Vagina (tissue), 2 donors: ENCODE results near the gene LRRC75B. TPM values are rescaled to one million over a fixed set of nuclear protein-coding genes. Genes with fewer than 3 reads are reported as not detected.

ENCODE experiments used
- DNase-seq, 2 donors: peaks; one replicate each; pipeline ENCODE4 v3.0.0-alpha.2; 2017; ENCODE audit errors: extremely low spot score in 2 of 2
- H3K27ac ChIP-seq: fragments of 200-600 bp; sonication (generic); one replicate; pipeline ENCODE4 v1.5.1; 2019
- H3K27me3 ChIP-seq: fragments of 200-600 bp; sonication (generic); one replicate; pipeline ENCODE4 v1.5.1; 2019
- H3K36me3 ChIP-seq, 2 donors: fragments of 200-600 bp; sonication (generic); one replicate each; pipeline ENCODE4 v1.5.1; 2017 to 2019
- H3K4me1 ChIP-seq: fragments of 200-600 bp; sonication (generic); one replicate; pipeline ENCODE4 v1.5.1; 2019
- H3K4me3 ChIP-seq, 2 donors: fragments of 200-600 bp; sonication (generic); 1 replicate in 1 of 2; 2 replicates in 1 of 2; pipeline ENCODE4 v1.5.1; 2016 to 2019
- H3K9me3 ChIP-seq: fragments of 200-600 bp; sonication (generic); one replicate; pipeline ENCODE4 v1.5.1; 2019
- CTCF ChIP-seq, 3 experiments: fragments of 450-650 bp in 2 of 3; fragments of 200-600 bp in 1 of 3; sonication (generic) in 1 of 3; IDR thresholded peaks; one replicate each; pipeline ENCODE4 v1.5.1; 2017 to 2019; ENCODE audit warnings: antibody characterized with exemption in 3 of 3, mild to moderate bottlenecking in 2 of 3, moderate library complexity in 2 of 3
- POLR2A ChIP-seq, 2 donors: fragments of 450-650 bp; IDR thresholded peaks; one replicate each; pipeline ENCODE4 v1.6.1; 2017; ENCODE audit warnings: antibody characterized with exemption in 2 of 2, mild to moderate bottlenecking in 2 of 2, moderate library complexity in 2 of 2
- POLR2AphosphoS5 ChIP-seq, 2 donors: sonication (generic); formaldehyde crosslinking; IDR thresholded peaks; one replicate each; pipeline ENCODE4 v1.9.0; 2017; ENCODE audit warnings: antibody characterized with exemption in 2 of 2, mild to moderate bottlenecking in 2 of 2, low read depth in 1 of 2; ENCODE audit not compliant: insufficient read depth in 1 of 2
- intact Hi-C: fragments of 100-400 bp; cut with DNase I; formaldehyde crosslinking; loops from one replicate; pipeline ENCODE4 v1.15.1; 2023
- total RNA-seq: library from RNA; depleted of rRNA; stranded (reverse); fragments of >200 nt; gene quantifications from one replicate; pipeline ENCODE4 v1.2.3, GENCODE V29; 2016

Gene LRRC75B
- total RNA-seq, 1 donor from 2014 or later, result 17.9 TPM

- DNase-seq, result no peak
- intact Hi-C loops, result no loop called here
- Histone ChIP-seq H3K36me3 (peaks cover 0 to 65% of the 10 kb centered on the region in 2 donors), H3K27me3 (no peaks in the 10 kb centered on the region), H3K4me3 (no peak overlapping the region), H3K27ac (no peak overlapping the region), H3K4me1 (peaks cover 17% of the 10 kb centered on the region), H3K9me3 (no peaks in the 10 kb centered on the region)
- TF ChIP-seq POLR2AphosphoS5 (IDR thresholded peaks at IDR 0.05; ENCODE audit: insufficient read depth in 1 of 2, low read depth in 1 of 2), result no peak
- no peak for TF ChIP-seq POLR2A (IDR thresholded peaks at IDR 0.05)
- no peak for TF ChIP-seq CTCF (IDR thresholded peaks at IDR 0.05)
These were observed 49.7 kb downstream of the LRRC75B start for GRCh38 chr22:24543185-24543601.

- intact Hi-C loops, result no loop called here
- Histone ChIP-seq H3K4me3 (no peak overlapping the region), H3K27me3 (no peaks in the 10 kb centered on the region), H3K27ac (no peak overlapping the region), H3K4me1 (peaks cover 17% of the 10 kb centered on the region), H3K36me3 (peaks cover 0 to 59% of the 10 kb centered on the region in 2 donors), H3K9me3 (no peaks in the 10 kb centered on the region)
- no peak for DNase-seq
- TF ChIP-seq CTCF (IDR thresholded peaks at IDR 0.05) (no peak), POLR2A (IDR thresholded peaks at IDR 0.05) (no peak), POLR2AphosphoS5 (IDR thresholded peaks at IDR 0.05; ENCODE audit: insufficient read depth in 1 of 2, low read depth in 1 of 2) (no peak)
These were observed 50.2 kb downstream of the LRRC75B start for GRCh38 chr22:24542641-24543040.

GRCh38 chr22:24541681-24542515 lies 51.0 kb downstream of the LRRC75B start:
- Histone ChIP-seq H3K27ac (no peak overlapping the region), H3K4me3 (no peak overlapping the region), H3K9me3 (no peaks in the 10 kb centered on the region), H3K4me1 (peaks cover 17% of the 10 kb centered on the region), H3K27me3 (no peaks in the 10 kb centered on the region), H3K36me3 (peaks cover 0 to 52% of the 10 kb centered on the region in 2 donors)
- intact Hi-C loops, result no loop called here
- TF ChIP-seq CTCF (IDR thresholded peaks at IDR 0.05) (no peak), POLR2AphosphoS5 (IDR thresholded peaks at IDR 0.05; ENCODE audit: insufficient read depth in 1 of 2, low read depth in 1 of 2) (no peak), POLR2A (IDR thresholded peaks at IDR 0.05) (no peak)
- DNase-seq, result no peak

GRCh38 chr22:24540470-24540869 lies 52.4 kb downstream of the LRRC75B start:
- Histone ChIP-seq H3K27me3 (no peaks in the 10 kb centered on the region), H3K4me3 (no peak overlapping the region), H3K27ac (no peak overlapping the region), H3K36me3 (peaks cover 0 to 45% of the 10 kb centered on the region in 2 donors), H3K9me3 (no peaks in the 10 kb centered on the region), H3K4me1 (peaks cover 17% of the 10 kb centered on the region)
- intact Hi-C loops, result no loop called here
- DNase-seq, result no peak
- TF ChIP-seq POLR2A (IDR thresholded peaks at IDR 0.05), result no peak
- no peak for TF ChIP-seq POLR2AphosphoS5 (IDR thresholded peaks at IDR 0.05; ENCODE audit: insufficient read depth in 1 of 2, low read depth in 1 of 2)
- TF ChIP-seq CTCF (IDR thresholded peaks at IDR 0.05), result no peak

GRCh38 chr22:24536089-24536488 lies 56.8 kb downstream of the LRRC75B start:
- no peak overlapping the region for H3K4me3 ChIP-seq
- H3K9me3 ChIP-seq, result no peaks in the 10 kb centered on the region
- no peak for TF ChIP-seq POLR2A (IDR thresholded peaks at IDR 0.05)
- no peak for TF ChIP-seq POLR2AphosphoS5 (IDR thresholded peaks at IDR 0.05; ENCODE audit: insufficient read depth in 1 of 2, low read depth in 1 of 2)
- TF ChIP-seq CTCF (IDR thresholded peaks at IDR 0.05), result no peak
- no peaks in the 10 kb centered on the region for H3K27me3 ChIP-seq
- H3K27ac ChIP-seq, result no peak overlapping the region
- H3K4me1 ChIP-seq, result no peaks in the 10 kb centered on the region
- peaks cover 0 to 13% of the 10 kb centered on the region in 2 donors for H3K36me3 ChIP-seq
- no peak for DNase-seq
- intact Hi-C loops, result no loop called here
